WTC11 (cell line): Measurements from ENCODE around the gene MKI67.

ENCODE experiments used
- ATF3 ChIP-seq: sonication (generic); formaldehyde crosslinking; conservative IDR thresholded peaks from 2 replicates; pipeline ENCODE4 v1.8.1; 2022; ENCODE audit warnings: mild to moderate bottlenecking, missing genetic modification reagents
- CTCF ChIP-seq: fragments of 200-600 bp; IDR thresholded peaks from 2 replicates; pipeline ENCODE4 v1.8.0; 2022; ENCODE audit warnings: antibody characterized with exemption
- ELF4 ChIP-seq: sonication (generic); formaldehyde crosslinking; IDR thresholded peaks from 2 replicates; pipeline ENCODE4 v1.8.1; 2022; ENCODE audit warnings: low read depth, mild to moderate bottlenecking, moderate library complexity, missing genetic modification reagents
- FOXJ3 ChIP-seq: sonication (generic); formaldehyde crosslinking; IDR thresholded peaks from 2 replicates; pipeline ENCODE4 v1.9.0; 2021; ENCODE audit warnings: missing genetic modification reagents, mild to moderate bottlenecking, borderline replicate concordance
- GABPB1 ChIP-seq: sonication (generic); formaldehyde crosslinking; IDR thresholded peaks from 2 replicates; pipeline ENCODE4 v1.8.1; 2023; ENCODE audit warnings: mild to moderate bottlenecking, missing genetic modification reagents
- JAZF1 ChIP-seq: fragments of 250-450 bp; sonication (Bioruptor Pico); IDR thresholded peaks from 2 replicates; pipeline ENCODE4 v1.9.0; 2021; ENCODE audit warnings: moderate library complexity, mild to moderate bottlenecking, inconsistent platforms
- JUN ChIP-seq: sonication (generic); formaldehyde crosslinking; IDR thresholded peaks from 2 replicates; pipeline ENCODE4 v1.8.0; 2023; ENCODE audit warnings: mild to moderate bottlenecking, missing genetic modification reagents
- USF1 ChIP-seq: sonication (generic); formaldehyde crosslinking; IDR thresholded peaks from 2 replicates; pipeline ENCODE4 v1.8.0; 2022; ENCODE audit warnings: mild to moderate bottlenecking, missing genetic modification reagents
- USF2 ChIP-seq: sonication (generic); formaldehyde crosslinking; IDR thresholded peaks from 2 replicates; pipeline ENCODE4 v1.8.1; 2023; ENCODE audit warnings: mild to moderate bottlenecking, missing genetic modification reagents, moderate library complexity

- TF ChIP-seq CTCF, result no peak
- no peak for TF ChIP-seq USF2 (CRISPR knock-in tag)
- no peak for TF ChIP-seq FOXJ3 (CRISPR knock-in tag)
- TF ChIP-seq JAZF1 (CRISPR knock-in tag), result no peak
- TF ChIP-seq USF1 (CRISPR knock-in tag), result no peak
- TF ChIP-seq JUN (CRISPR knock-in tag), result no peak
- TF ChIP-seq ATF3, result no peak
- no peak for TF ChIP-seq ELF4
- TF ChIP-seq GABPB1 (CRISPR knock-in tag), result no peak
Observed at GRCh38 chr10:128115356-128115755, 10.9 kb downstream of the MKI67 start.
